Measurements from ENCODE around the gene TNIK. TPM values are rescaled to one million over a fixed set of nuclear protein-coding genes. Genes with fewer than 3 reads are reported as not detected.

TNIK gene
- total and polyA plus RNA-seq, 10 of the 15 experiments (the other 5 are each of a cell fraction or from before 2014, with no cell fraction given): 13.9 to 74.3 (median 48.2) TPM

- ATAC-seq (no peak), FAIRE-seq (no peak), DNase-seq (ENCODE audit: low read depth, low spot score) (no peak)
- no peak overlapping the region for H3K9ac ChIP-seq (ENCODE audit: control insufficient read depth, insufficient read depth, low read length)
- RAD21 ChIA-PET (ENCODE audit: unreplicated experiment): no interaction called here
- no peak overlapping the region for H3K4me2 ChIP-seq (ENCODE audit: control insufficient read depth, insufficient read depth)
- no TSS peak for BruUV-seq (replicated peaks)
- in situ Hi-C loops (cut with MboI): no loop called here
- SMC1A ChIA-PET (ENCODE audit: uncharacterized antibody, unreplicated experiment): interaction anchor here (0.6 to 2.0 kb wide), 3 partner anchors 9 to 223 kb away, joined by 3 to 5 read pairs (median 3); no protein-coding TSS in a partner anchor
- H3K4me3 ChIP-seq: no peak overlapping the region
- intact Hi-C loops (cut with micrococcal nuclease; ENCODE audit: unreplicated experiment): no loop called here
- POLR2A ChIA-PET: interaction anchor here (0.6 kb wide), 1 partner anchor 9 kb away, joined by 4 read pairs; no protein-coding TSS in a partner anchor
- CTCF ChIA-PET: interaction anchor here (0.6 to 0.7 kb wide), 3 partner anchors 43 to 521 kb away, joined by 3 read pairs; no protein-coding TSS in a partner anchor
- H3K36me3 ChIP-seq (ENCODE audit: control insufficient read depth in 2 of 2, insufficient read depth in 2 of 2, low read length in 1 of 2): no peaks in the 10 kb centered on the region
- no peaks in the 10 kb centered on the region for H3K79me2 ChIP-seq (ENCODE audit: control insufficient read depth, insufficient read depth, low read length)
- no peak overlapping the region for H2AFZ ChIP-seq (ENCODE audit: control insufficient read depth, low read depth, low read length)
- H3K9me3 ChIP-seq (replicated peaks; ENCODE audit: control insufficient read depth, insufficient read depth, low read length): no peaks in the 10 kb centered on the region; the same call in 2 of the 3 replicates
- H3K27me3 ChIP-seq (replicated peaks in 1 of 2; ENCODE audit: control insufficient read depth in 2 of 2, insufficient read depth in 2 of 2, low read length in 1 of 2): no peaks in the 10 kb centered on the region
- peaks cover 11% of the 10 kb centered on the region for H3K4me1 ChIP-seq (ENCODE audit: control insufficient read depth, insufficient read depth, low read length)
- TF ChIP-seq HDGF (IDR thresholded peaks at IDR 0.05) (no peak), POU2F2 (IDR thresholded peaks at IDR 0.05; ENCODE audit: borderline replicate concordance, low read depth, low read length) (no peak)
- no peak overlapping the region for H3K27ac ChIP-seq (ENCODE audit: control insufficient read depth, insufficient read depth)
- H4K20me1 ChIP-seq (ENCODE audit: control insufficient read depth, insufficient read depth): no peaks in the 10 kb centered on the region
Measured at GRCh38 chr3:171476532-171477102, 16.4 kb upstream of the TNIK start.

- no peak for ATAC-seq
- Histone ChIP-seq H3K9ac (ENCODE audit: control insufficient read depth, insufficient read depth, low read length) (no peak overlapping the region), H3K27ac (ENCODE audit: control insufficient read depth, insufficient read depth) (no peak overlapping the region), H3K9me3 (replicated peaks; ENCODE audit: control insufficient read depth, insufficient read depth, low read length) (no peaks in the 10 kb centered on the region; the same call in 2 of the 3 replicates), H3K4me1 (ENCODE audit: control insufficient read depth, insufficient read depth, low read length) (peaks cover 8% of the 10 kb centered on the region; the same call in 1 of the 2 replicates), H4K20me1 (ENCODE audit: control insufficient read depth, insufficient read depth) (no peaks in the 10 kb centered on the region), H3K27me3 (replicated peaks in 1 of 2; ENCODE audit: control insufficient read depth in 2 of 2, insufficient read depth in 2 of 2, low read length in 1 of 2) (no peaks in the 10 kb centered on the region), H3K4me3 (no peak overlapping the region), H3K36me3 (ENCODE audit: control insufficient read depth in 2 of 2, insufficient read depth in 2 of 2, low read length in 1 of 2) (no peaks in the 10 kb centered on the region), H3K79me2 (ENCODE audit: control insufficient read depth, insufficient read depth, low read length) (no peaks in the 10 kb centered on the region), H2AFZ (ENCODE audit: control insufficient read depth, low read depth, low read length) (peak overlapping the region; percentile 75), H3K4me2 (ENCODE audit: control insufficient read depth, insufficient read depth) (no peak overlapping the region)
- WGBS (ENCODE audit: insufficient coverage, insufficient replicate concordance, low lambda C conversion rate, missing lambda C conversion rate): 52% methylated on average over 2 of the region's 2 CpGs
- intact Hi-C loops (cut with micrococcal nuclease; ENCODE audit: unreplicated experiment) (no loop called here), in situ Hi-C loops (cut with MboI) (no loop called here)
- ChIA-PET POLR2A (no interaction called here), RAD21 (ENCODE audit: unreplicated experiment) (interaction anchor here (1.1 kb wide), 1 partner anchor 12 kb away, joined by 4 read pairs; the partner anchor contains the start of gene TNIK), CTCF (interaction anchor here (1.0 to 1.5 kb wide), 4 partner anchors 11 to 285 kb away, joined by 3 to 4 read pairs (median 3); no protein-coding TSS in a partner anchor), SMC1A (ENCODE audit: uncharacterized antibody, unreplicated experiment) (interaction anchor here (1.4 kb wide), 1 partner anchor 11 kb away, joined by 3 read pairs; no protein-coding TSS in a partner anchor)
- no peak for DNase-seq (ENCODE audit: low read depth, low spot score)
- BruUV-seq (replicated peaks): no TSS peak
- FAIRE-seq: no peak
- TF ChIP-seq TCF12 (IDR thresholded peaks at IDR 0.05; ENCODE audit: low read depth, low read length): no peak
- TF ChIP-seq RELA (IDR thresholded peaks at IDR 0.05; ENCODE audit: borderline replicate concordance, partially characterized antibody): no peak
- no peak for TF ChIP-seq EGR1 (IDR thresholded peaks at IDR 0.05; ENCODE audit: borderline replicate concordance in 1 of 2, low read depth in 2 of 2, low read length in 2 of 2)
- TF ChIP-seq PAX5 (IDR thresholded peaks at IDR 0.05; ENCODE audit: borderline replicate concordance, low read depth, low read length): no peak
- TF ChIP-seq RCOR1 (conservative IDR thresholded peaks at IDR 0.05; ENCODE audit: low read depth, low read length): no peak
- no peak for TF ChIP-seq NFXL1 (IDR thresholded peaks at IDR 0.05; ENCODE audit: borderline replicate concordance)
- TF ChIP-seq CHD4 (IDR thresholded peaks at IDR 0.05): no peak
- no peak for TF ChIP-seq ELK1 (IDR thresholded peaks at IDR 0.05; ENCODE audit: low read depth, low read length)
- TF ChIP-seq PML (IDR thresholded peaks at IDR 0.05; ENCODE audit: low read length): no peak
- TF ChIP-seq ZBTB4 (CRISPR knock-in tag; IDR thresholded peaks at IDR 0.05): no peak
- no peak for TF ChIP-seq MYB (IDR thresholded peaks at IDR 0.05; ENCODE audit: borderline replicate concordance, low read depth, low read length)
- TF ChIP-seq YY1 (IDR thresholded peaks at IDR 0.05; ENCODE audit: low read depth, low read length): no peak
Measured at GRCh38 chr3:171472552-171472951, 12.3 kb upstream of the TNIK start.

All from GM12878 (cell line).